C4-2B (cell line): Measurements from ENCODE around the gene HTR3E.

Experiments used
- CTCF ChIP-seq: fragments of 450-650 bp; conservative IDR thresholded peaks from 2 replicates; pipeline ENCODE4 v1.5.1; 2017; ENCODE audit warnings: mild to moderate bottlenecking
- ZFX ChIP-seq: fragments of 450-650 bp; IDR thresholded peaks from 2 replicates; pipeline ENCODE4 v1.6.1; 2017

GRCh38 chr3:184082034-184082433 lies 14.8 kb upstream of the HTR3E start:
- TF ChIP-seq CTCF (no peak), ZFX (no peak)
